ENCODE measurements around the gene RHOV. TPM values are rescaled to one million over a fixed set of nuclear protein-coding genes. Genes with fewer than 3 reads are reported as not detected.

The RHOV gene
- total RNA-seq, 2 donors from 2014 or later = 5.9 to 11.7 TPM

DNA sequence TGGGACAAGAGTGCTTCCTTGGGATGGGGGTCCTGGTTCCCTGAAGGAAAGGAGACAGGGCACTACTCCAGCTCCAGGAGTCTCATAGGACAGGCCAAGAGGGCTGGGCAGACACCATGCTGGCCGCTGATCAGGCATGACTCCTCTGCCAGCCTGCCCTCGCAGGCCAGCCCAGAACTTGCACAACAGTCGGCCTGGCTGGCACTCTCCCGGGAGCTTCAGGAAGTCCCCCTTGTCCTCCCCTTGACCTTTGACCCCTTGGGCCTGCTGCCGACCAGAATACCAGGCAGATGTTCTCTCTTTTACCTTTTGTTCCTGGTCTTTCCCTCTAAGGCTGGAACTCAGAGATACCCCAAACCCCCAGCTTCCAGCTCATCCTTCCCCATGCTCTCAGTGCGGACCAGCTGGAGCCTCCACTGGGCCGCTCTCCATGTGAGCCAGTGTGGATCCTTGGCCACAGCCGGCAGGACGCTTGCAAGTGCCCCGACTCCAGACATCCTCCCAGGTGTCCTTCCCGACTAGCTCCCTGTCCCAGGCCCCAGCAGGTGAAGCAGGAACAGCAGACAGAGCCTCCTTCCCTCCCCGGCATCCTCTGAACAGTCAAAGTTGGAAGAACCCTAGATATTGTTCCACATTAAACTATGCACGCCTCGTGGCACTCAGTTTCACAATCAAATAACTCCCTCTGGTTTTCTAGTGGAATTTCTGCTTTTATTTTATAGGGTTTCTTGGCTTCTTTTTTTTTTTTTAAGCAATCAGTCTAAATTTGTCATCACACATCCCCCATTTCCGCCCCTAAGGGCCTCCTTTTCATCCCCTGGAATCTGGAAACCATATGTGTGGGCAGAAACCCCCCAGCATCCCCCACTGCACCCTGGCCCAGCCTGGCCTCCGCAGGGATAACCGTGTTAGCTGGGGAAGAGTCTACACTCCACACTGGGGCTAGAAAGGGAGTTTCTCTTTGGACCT, 35.9 kb upstream of the RHOV start:
- intact Hi-C loops (cut with DNase I) = loop anchor here (5.0 to 10.0 kb wide), 3 partner anchors 32 to 272 kb away; partner anchors contain the start of gene INO80
- no peak for TF ChIP-seq POLR2AphosphoS5 (IDR thresholded peaks at IDR 0.05)
- no peak for TF ChIP-seq POLR2A (IDR thresholded peaks at IDR 0.05)
- TF ChIP-seq, protein P1, sequence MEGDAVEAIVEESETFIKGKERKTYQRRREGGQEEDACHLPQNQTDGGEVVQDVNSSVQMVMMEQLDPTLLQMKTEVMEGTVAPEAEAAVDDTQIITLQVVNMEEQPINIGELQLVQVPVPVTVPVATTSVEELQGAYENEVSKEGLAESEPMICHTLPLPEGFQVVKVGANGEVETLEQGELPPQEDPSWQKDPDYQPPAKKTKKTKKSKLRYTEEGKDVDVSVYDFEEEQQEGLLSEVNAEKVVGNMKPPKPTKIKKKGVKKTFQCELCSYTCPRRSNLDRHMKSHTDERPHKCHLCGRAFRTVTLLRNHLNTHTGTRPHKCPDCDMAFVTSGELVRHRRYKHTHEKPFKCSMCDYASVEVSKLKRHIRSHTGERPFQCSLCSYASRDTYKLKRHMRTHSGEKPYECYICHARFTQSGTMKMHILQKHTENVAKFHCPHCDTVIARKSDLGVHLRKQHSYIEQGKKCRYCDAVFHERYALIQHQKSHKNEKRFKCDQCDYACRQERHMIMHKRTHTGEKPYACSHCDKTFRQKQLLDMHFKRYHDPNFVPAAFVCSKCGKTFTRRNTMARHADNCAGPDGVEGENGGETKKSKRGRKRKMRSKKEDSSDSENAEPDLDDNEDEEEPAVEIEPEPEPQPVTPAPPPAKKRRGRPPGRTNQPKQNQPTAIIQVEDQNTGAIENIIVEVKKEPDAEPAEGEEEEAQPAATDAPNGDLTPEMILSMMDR (IDR thresholded peaks at IDR 0.05) = no peak
- H3K9me3 ChIP-seq = no peaks in the 10 kb centered on the region
- H3K27me3 ChIP-seq (replicated peaks; ENCODE audit: insufficient read depth) = no peaks in the 10 kb centered on the region
- H3K4me1 ChIP-seq (replicated peaks) = peaks cover 19% of the 10 kb centered on the region
- no peak for DNase-seq (ENCODE audit: low spot score)
- no peak overlapping the region for H3K4me3 ChIP-seq
- 62% methylated on average over 17 of the region's 17 CpGs for WGBS
- H3K36me3 ChIP-seq = no peaks in the 10 kb centered on the region
- H3K27ac ChIP-seq = no peak overlapping the region

DNA sequence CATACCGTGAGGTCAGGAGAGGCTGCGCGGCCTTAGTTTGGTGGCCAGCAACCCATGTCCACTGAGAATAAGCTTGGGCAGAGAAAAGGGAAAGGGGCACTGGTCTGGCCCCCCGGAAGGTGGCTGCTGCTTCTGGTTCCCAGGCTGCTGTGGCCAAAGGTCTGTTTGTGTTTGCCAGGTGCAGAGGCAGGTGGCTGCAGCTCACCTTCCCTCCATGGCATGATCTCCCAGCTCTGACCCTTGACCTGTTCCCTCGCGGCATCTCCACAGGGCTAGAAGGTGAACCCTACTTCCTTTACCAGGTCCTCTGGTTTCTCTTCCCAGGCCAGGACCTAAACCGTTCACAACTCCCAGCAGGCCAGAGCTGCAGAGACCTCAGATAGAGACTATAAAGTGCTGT, 34.1 kb upstream of the RHOV start:
- intact Hi-C loops (cut with DNase I) = loop anchor here (5.0 to 10.0 kb wide), 3 partner anchors 34 to 274 kb away; partner anchors contain the start of gene INO80
- Histone ChIP-seq H3K4me3 (no peak overlapping the region), H3K36me3 (no peaks in the 10 kb centered on the region), H3K27me3 (replicated peaks; ENCODE audit: insufficient read depth) (no peaks in the 10 kb centered on the region), H3K9me3 (no peaks in the 10 kb centered on the region), H3K4me1 (replicated peaks) (peaks cover 22% of the 10 kb centered on the region), H3K27ac (peak overlapping the region in 1 of 2 donors; percentile 8)
- no peak for DNase-seq (ENCODE audit: low spot score)
- 84% methylated on average over 7 of the region's 7 CpGs for WGBS
- no peak for TF ChIP-seq POLR2A (IDR thresholded peaks at IDR 0.05)
- TF ChIP-seq POLR2AphosphoS5 (IDR thresholded peaks at IDR 0.05) = no peak
- TF ChIP-seq, protein P1 (IDR thresholded peaks at IDR 0.05) = no peak

- WGBS = 11% methylated on average over 15 of the region's 22 CpGs
- peaks cover 22% of the 10 kb centered on the region for H3K4me1 ChIP-seq (replicated peaks)
- H3K9me3 ChIP-seq = no peaks in the 10 kb centered on the region
- peak overlapping the region; percentile 22 to 33 for H3K4me3 ChIP-seq
- DNase-seq (ENCODE audit: low spot score) = no peak
- no peaks in the 10 kb centered on the region for H3K36me3 ChIP-seq
- intact Hi-C loops (cut with DNase I) = loop anchor here (2.0 to 10.0 kb wide), 4 partner anchors 35 to 275 kb away; partner anchors contain the start of gene INO80
- TF ChIP-seq, protein P1 (IDR thresholded peaks at IDR 0.05) = no peak
- TF ChIP-seq POLR2A (IDR thresholded peaks at IDR 0.05) (no peak), POLR2AphosphoS5 (IDR thresholded peaks at IDR 0.05) (no peak)
- H3K27me3 ChIP-seq (replicated peaks; ENCODE audit: insufficient read depth) = no peaks in the 10 kb centered on the region
- H3K27ac ChIP-seq = peak overlapping the region; percentile 88 to 89
Measured at GRCh38 chr15:40906991-40907802, 33.2 kb upstream of the RHOV start.

DNA sequence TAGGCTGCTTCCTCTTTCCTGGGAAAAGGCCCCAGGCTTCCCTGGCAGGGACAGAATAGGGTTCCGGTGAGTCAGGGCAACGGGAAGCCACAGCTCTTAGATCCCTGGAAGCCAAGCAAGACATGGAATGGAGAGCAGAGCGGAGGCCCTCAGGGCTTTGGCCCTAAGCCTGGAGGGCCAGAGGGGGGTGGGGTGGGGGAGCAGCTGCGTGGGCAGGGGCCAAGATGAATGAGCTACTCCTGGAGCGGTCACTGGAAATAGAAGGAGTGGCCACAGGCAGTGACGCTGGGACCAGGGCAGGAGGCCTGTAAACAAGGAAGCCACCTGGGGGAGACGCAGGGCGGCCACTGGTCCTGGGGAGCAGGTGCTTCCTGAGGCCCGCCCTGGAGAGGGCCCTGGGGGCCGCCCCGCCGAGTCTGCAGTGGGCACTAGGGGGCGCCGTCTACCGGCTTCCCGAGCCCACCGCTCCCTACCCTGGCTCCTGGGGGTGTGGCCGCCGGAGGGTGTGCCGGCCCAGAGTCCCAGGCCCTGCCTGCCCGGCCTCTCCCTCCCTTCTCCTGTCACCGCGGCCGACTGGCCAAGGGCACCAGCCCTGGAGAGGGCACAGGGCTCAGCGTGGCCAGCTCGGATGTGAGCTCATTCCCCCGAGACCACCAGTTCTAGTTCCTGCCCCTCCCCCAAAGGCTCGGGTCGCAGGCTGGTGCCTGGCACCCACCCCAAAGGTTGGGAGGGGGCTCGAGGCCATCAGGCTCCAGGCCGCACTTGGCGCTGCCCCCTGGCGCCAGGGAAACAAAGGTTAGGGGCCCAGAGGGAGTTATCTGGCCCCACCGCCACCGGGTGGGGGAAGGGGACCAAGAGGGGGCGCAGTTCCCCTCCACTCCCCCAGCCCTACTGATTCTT, 32.3 kb upstream of the RHOV start:
- no peaks in the 10 kb centered on the region for H3K27me3 ChIP-seq (replicated peaks; ENCODE audit: insufficient read depth)
- DNase-seq (ENCODE audit: low spot score) = peak; percentile 83
- peaks cover 22% of the 10 kb centered on the region for H3K4me1 ChIP-seq (replicated peaks)
- H3K27ac ChIP-seq = peak overlapping the region; percentile 88 to 89
- TF ChIP-seq, protein P1 (IDR thresholded peaks at IDR 0.05) = peak; percentile 69 to 96 (median 90)
- no peak for TF ChIP-seq POLR2AphosphoS5 (IDR thresholded peaks at IDR 0.05)
- no peak for TF ChIP-seq POLR2A (IDR thresholded peaks at IDR 0.05)
- WGBS = 0% methylated on average over 26 of the region's 36 CpGs
- no peaks in the 10 kb centered on the region for H3K9me3 ChIP-seq
- intact Hi-C loops (cut with DNase I) = loop anchor here (2.0 to 10.0 kb wide), 4 partner anchors 36 to 276 kb away; partner anchors contain the start of gene INO80
- H3K36me3 ChIP-seq = no peaks in the 10 kb centered on the region
- peak overlapping the region; percentile 22 to 33 for H3K4me3 ChIP-seq

Data from prostate gland (tissue), 2 donors.